Panc1 (cell line): ENCODE measurements around the gene CDH13. TPM values are rescaled to one million over a fixed set of nuclear protein-coding genes. Genes with fewer than 3 reads are reported as not detected.

Source experiments
- ATAC-seq: fragments of 200-7000 bp; cut with Tn5 transposase; 2 replicates; pipeline ENCODE4 v1.9.1; 2020; ENCODE audit warnings: mild to moderate bottlenecking, moderate library complexity
- BruUV-seq: library from RNA; stranded (reverse); fragments of 400-500 nt; replicated peaks from 2 replicates; lab custom pipeline; 2021; lab: Mats Ljungman, UMichigan
- CTCF ChIA-PET: fragments of 300-600 bp; sonication (Branson Sonifier 250); formaldehyde crosslinking; loops from one replicate; lab custom pipeline; 2022; ENCODE audit warnings: antibody characterized with exemption; lab: Charles Lee
- POLR2A ChIA-PET: fragments of 300-600 bp; sonication (Branson Sonifier 250); formaldehyde crosslinking; loops from one replicate; lab custom pipeline; 2022; ENCODE audit warnings: antibody characterized with exemption; lab: Charles Lee
- DNase-seq: peaks from one replicate; pipeline ENCODE4 v3.0.0-alpha.2; 2010; ENCODE audit warnings: low read depth, low spot score
- H3K27ac ChIP-seq: 2 replicates; pipeline ENCODE4 v1.5.1; 2011; ENCODE audit warnings: mild to moderate bottlenecking, low read length, inconsistent platforms
- H3K27me3 ChIP-seq: fragments of 200-500 bp; sonication (Bioruptor generic); 2 replicates; pipeline ENCODE4 v1.6.0; 2014; ENCODE audit warnings: low read length, inconsistent platforms; ENCODE audit not compliant: control insufficient read depth, insufficient read depth
- H3K36me3 ChIP-seq: fragments of 200-500 bp; sonication (Bioruptor generic); 2 replicates; pipeline ENCODE4 v1.5.1; 2014; ENCODE audit warnings: inconsistent platforms, mild to moderate bottlenecking, low read length, moderate library complexity; ENCODE audit not compliant: control insufficient read depth, insufficient read depth
- H3K4me1 ChIP-seq: 2 replicates; pipeline ENCODE4 v1.5.1; 2011; ENCODE audit warnings: inconsistent platforms, mild to moderate bottlenecking, low read length, moderate library complexity; ENCODE audit not compliant: control insufficient read depth, insufficient read depth
- H3K4me3 ChIP-seq, 2 experiments: 2 replicates each; pipeline ENCODE4 v1.5.1; 2011 to 2012; ENCODE audit warnings: low read depth in 2 of 2, low read length in 2 of 2, mild to moderate bottlenecking in 2 of 2, inconsistent platforms in 1 of 2, moderate library complexity in 1 of 2
- H3K9me3 ChIP-seq: fragments of 200-500 bp; sonication (Bioruptor generic); 2 replicates; pipeline ENCODE4 v1.5.1; 2014; ENCODE audit warnings: low read depth, mild to moderate bottlenecking, inconsistent platforms, low read length, moderate library complexity; ENCODE audit not compliant: control insufficient read depth, insufficient read depth
- CTCF ChIP-seq: fragments of 450-650 bp; IDR thresholded peaks from 2 replicates; pipeline ENCODE4 v1.5.1; 2017; ENCODE audit warnings: mild to moderate bottlenecking
- POLR2AphosphoS5 ChIP-seq: IDR thresholded peaks from 2 replicates; pipeline ENCODE4 v1.6.1; 2012; ENCODE audit warnings: mild to moderate bottlenecking, low read depth, low read length, moderate library complexity
- SIN3A ChIP-seq: IDR thresholded peaks from 2 replicates; pipeline ENCODE4 v1.6.1; 2012; ENCODE audit warnings: low read depth, mild to moderate bottlenecking, low read length, moderate library complexity, borderline replicate concordance; ENCODE audit not compliant: insufficient read depth
- TCF7L2 ChIP-seq: IDR thresholded peaks from 2 replicates; pipeline ENCODE4 v1.6.1; 2011; ENCODE audit warnings: mild to moderate bottlenecking, low read depth, low read length, inconsistent platforms
- in situ Hi-C: cut with HindIII; loops from 2 replicates; pipeline ENCODE4 v1.10.0; 2016; ENCODE audit warnings: low sequenced_read_pairs, low pct_unique_long_range_greater_than_20kb
- intact Hi-C: fragments of 100-400 bp; cut with micrococcal nuclease; formaldehyde crosslinking; loops from one replicate; pipeline ENCODE4 v1.10.0; 2022; ENCODE audit not compliant: unreplicated experiment
- total RNA-seq: library from RNA; stranded (reverse); gene quantifications from one replicate; pipeline ENCODE4 v1.2.1, GENCODE V29; 2021; ENCODE audit not compliant: unreplicated experiment
- TF ChIP-seq, protein P1 (sequence below), 2 experiments: IDR thresholded peaks; 2 replicates each; pipeline ENCODE4 v1.6.1; 2011 to 2012; ENCODE audit warnings: low read depth in 2 of 2, control low read depth in 1 of 2, low read length in 1 of 2, mild to moderate bottlenecking in 1 of 2, moderate library complexity in 1 of 2; ENCODE audit not compliant: insufficient read depth in 1 of 2

The CDH13 gene
- total RNA-seq, 1 experiment from 2014 or later = not detected

GRCh38 chr16:83215406-83216001 lies 588.7 kb downstream of the CDH13 start:
- H3K36me3 ChIP-seq = no peaks in the 10 kb centered on the region
- H3K9me3 ChIP-seq = no peaks in the 10 kb centered on the region
- intact Hi-C loops (loop anchor here (1.0 kb wide), 1 partner anchor 952 kb away; no protein-coding TSS in a partner anchor), in situ Hi-C loops (no loop called here)
- no TSS peak for BruUV-seq
- no peaks in the 10 kb centered on the region for H3K27me3 ChIP-seq
- H3K27ac ChIP-seq = no peak overlapping the region
- H3K4me1 ChIP-seq = no peaks in the 10 kb centered on the region
- ATAC-seq = peak; percentile 63; the same call in 1 of the 2 replicates
- H3K4me3 ChIP-seq = no peak overlapping the region
- peak; percentile 10 for DNase-seq
- CTCF ChIA-PET = interaction anchor here (0.6 to 0.7 kb wide), 4 partner anchors 421 to 1336 kb away, joined by 3 to 7 read pairs (median 4); no protein-coding TSS in a partner anchor
- POLR2A ChIA-PET = interaction anchor here (0.6 to 0.7 kb wide), 3 partner anchors 55 to 2000 kb away, joined by 3 to 7 read pairs (median 4); no protein-coding TSS in a partner anchor
- TF ChIP-seq CTCF (peak; percentile 90), POLR2AphosphoS5 (no peak)

GRCh38 chr16:83219285-83219684 lies 592.5 kb downstream of the CDH13 start:
- H3K4me1 ChIP-seq = no peaks in the 10 kb centered on the region
- intact Hi-C loops (no loop called here), in situ Hi-C loops (no loop called here)
- no peak overlapping the region for H3K4me3 ChIP-seq
- no TSS peak for BruUV-seq
- POLR2A ChIA-PET = no interaction called here
- H3K9me3 ChIP-seq = no peaks in the 10 kb centered on the region
- H3K36me3 ChIP-seq = no peaks in the 10 kb centered on the region
- DNase-seq (no peak), ATAC-seq (no peak)
- no peaks in the 10 kb centered on the region for H3K27me3 ChIP-seq
- CTCF ChIA-PET = no interaction called here
- H3K27ac ChIP-seq = no peak overlapping the region
- TF ChIP-seq TCF7L2 (no peak), CTCF (no peak), SIN3A (no peak), POLR2AphosphoS5 (no peak)
- TF ChIP-seq, protein P1, sequence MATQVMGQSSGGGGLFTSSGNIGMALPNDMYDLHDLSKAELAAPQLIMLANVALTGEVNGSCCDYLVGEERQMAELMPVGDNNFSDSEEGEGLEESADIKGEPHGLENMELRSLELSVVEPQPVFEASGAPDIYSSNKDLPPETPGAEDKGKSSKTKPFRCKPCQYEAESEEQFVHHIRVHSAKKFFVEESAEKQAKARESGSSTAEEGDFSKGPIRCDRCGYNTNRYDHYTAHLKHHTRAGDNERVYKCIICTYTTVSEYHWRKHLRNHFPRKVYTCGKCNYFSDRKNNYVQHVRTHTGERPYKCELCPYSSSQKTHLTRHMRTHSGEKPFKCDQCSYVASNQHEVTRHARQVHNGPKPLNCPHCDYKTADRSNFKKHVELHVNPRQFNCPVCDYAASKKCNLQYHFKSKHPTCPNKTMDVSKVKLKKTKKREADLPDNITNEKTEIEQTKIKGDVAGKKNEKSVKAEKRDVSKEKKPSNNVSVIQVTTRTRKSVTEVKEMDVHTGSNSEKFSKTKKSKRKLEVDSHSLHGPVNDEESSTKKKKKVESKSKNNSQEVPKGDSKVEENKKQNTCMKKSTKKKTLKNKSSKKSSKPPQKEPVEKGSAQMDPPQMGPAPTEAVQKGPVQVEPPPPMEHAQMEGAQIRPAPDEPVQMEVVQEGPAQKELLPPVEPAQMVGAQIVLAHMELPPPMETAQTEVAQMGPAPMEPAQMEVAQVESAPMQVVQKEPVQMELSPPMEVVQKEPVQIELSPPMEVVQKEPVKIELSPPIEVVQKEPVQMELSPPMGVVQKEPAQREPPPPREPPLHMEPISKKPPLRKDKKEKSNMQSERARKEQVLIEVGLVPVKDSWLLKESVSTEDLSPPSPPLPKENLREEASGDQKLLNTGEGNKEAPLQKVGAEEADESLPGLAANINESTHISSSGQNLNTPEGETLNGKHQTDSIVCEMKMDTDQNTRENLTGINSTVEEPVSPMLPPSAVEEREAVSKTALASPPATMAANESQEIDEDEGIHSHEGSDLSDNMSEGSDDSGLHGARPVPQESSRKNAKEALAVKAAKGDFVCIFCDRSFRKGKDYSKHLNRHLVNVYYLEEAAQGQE (IDR thresholded peaks at IDR 0.05; ENCODE audit: insufficient read depth in 1 of 2, low read depth in 2 of 2, low read length in 1 of 2) = no peak
